ENCODE measurements around the gene C1orf122.

GRCh38 chr1:37851262-37851661, 43.7 kb downstream of the C1orf122 start:
- TF ChIP-seq CTCF (IDR thresholded peaks at IDR 0.05) (no peak), SP1 (CRISPR knock-in tag; conservative IDR thresholded peaks at IDR 0.05) (no peak), AFF4 (CRISPR knock-in tag; IDR thresholded peaks at IDR 0.05; ENCODE audit: borderline replicate concordance) (no peak), NR1H2 (CRISPR knock-in tag; IDR thresholded peaks at IDR 0.05) (no peak), RELA (CRISPR knock-in tag; IDR thresholded peaks at IDR 0.05; ENCODE audit: borderline replicate concordance) (no peak), ZNF138 (CRISPR knock-in tag; conservative IDR thresholded peaks at IDR 0.05) (no peak), NFATC4 (CRISPR knock-in tag; IDR thresholded peaks at IDR 0.05) (no peak)
- TF ChIP-seq, protein P1, sequence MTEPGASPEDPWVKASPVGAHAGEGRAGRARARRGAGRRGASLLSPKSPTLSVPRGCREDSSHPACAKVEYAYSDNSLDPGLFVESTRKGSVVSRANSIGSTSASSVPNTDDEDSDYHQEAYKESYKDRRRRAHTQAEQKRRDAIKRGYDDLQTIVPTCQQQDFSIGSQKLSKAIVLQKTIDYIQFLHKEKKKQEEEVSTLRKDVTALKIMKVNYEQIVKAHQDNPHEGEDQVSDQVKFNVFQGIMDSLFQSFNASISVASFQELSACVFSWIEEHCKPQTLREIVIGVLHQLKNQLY (CRISPR knock-in tag; IDR thresholded peaks at IDR 0.05): no peak
- TF ChIP-seq, protein P2, sequence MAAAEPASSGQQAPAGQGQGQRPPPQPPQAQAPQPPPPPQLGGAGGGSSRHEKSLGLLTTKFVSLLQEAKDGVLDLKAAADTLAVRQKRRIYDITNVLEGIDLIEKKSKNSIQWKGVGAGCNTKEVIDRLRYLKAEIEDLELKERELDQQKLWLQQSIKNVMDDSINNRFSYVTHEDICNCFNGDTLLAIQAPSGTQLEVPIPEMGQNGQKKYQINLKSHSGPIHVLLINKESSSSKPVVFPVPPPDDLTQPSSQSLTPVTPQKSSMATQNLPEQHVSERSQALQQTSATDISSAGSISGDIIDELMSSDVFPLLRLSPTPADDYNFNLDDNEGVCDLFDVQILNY (CRISPR knock-in tag; IDR thresholded peaks at IDR 0.05): no peak
- TF ChIP-seq, protein P3, sequence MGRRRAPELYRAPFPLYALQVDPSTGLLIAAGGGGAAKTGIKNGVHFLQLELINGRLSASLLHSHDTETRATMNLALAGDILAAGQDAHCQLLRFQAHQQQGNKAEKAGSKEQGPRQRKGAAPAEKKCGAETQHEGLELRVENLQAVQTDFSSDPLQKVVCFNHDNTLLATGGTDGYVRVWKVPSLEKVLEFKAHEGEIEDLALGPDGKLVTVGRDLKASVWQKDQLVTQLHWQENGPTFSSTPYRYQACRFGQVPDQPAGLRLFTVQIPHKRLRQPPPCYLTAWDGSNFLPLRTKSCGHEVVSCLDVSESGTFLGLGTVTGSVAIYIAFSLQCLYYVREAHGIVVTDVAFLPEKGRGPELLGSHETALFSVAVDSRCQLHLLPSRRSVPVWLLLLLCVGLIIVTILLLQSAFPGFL (CRISPR knock-in tag; IDR thresholded peaks at IDR 0.05; ENCODE audit: borderline replicate concordance): no peak
- TF ChIP-seq, protein P4, sequence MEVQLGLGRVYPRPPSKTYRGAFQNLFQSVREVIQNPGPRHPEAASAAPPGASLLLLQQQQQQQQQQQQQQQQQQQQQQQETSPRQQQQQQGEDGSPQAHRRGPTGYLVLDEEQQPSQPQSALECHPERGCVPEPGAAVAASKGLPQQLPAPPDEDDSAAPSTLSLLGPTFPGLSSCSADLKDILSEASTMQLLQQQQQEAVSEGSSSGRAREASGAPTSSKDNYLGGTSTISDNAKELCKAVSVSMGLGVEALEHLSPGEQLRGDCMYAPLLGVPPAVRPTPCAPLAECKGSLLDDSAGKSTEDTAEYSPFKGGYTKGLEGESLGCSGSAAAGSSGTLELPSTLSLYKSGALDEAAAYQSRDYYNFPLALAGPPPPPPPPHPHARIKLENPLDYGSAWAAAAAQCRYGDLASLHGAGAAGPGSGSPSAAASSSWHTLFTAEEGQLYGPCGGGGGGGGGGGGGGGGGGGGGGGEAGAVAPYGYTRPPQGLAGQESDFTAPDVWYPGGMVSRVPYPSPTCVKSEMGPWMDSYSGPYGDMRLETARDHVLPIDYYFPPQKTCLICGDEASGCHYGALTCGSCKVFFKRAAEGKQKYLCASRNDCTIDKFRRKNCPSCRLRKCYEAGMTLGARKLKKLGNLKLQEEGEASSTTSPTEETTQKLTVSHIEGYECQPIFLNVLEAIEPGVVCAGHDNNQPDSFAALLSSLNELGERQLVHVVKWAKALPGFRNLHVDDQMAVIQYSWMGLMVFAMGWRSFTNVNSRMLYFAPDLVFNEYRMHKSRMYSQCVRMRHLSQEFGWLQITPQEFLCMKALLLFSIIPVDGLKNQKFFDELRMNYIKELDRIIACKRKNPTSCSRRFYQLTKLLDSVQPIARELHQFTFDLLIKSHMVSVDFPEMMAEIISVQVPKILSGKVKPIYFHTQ (CRISPR knock-in tag; IDR thresholded peaks at IDR 0.05): no peak

All from WTC11 (cell line).